ENCODE results near the gene MTG2.

The MTG2 gene

DNA sequence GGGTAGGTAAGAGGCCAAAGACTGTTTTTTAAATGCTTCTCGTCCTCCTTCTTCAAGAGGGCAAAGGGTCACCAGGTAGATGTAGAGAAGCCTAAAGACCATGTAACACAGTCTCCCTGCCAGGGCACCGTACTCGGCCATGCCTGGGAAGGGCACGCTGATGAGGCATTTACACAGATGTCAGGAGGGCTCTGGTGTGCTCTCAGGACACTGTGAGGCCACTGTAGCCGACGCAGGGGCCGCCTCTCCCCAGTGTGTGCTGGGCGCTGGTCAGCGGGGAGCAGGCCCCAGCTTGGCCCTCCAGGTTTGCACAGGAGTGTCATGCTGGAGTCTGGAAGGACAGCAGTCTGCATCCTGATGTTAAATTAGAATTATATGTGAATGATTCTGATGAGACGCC is 7.1 kb upstream of the MTG2 start:
- no peaks in the 10 kb centered on the region for H3K79me2 ChIP-seq (ENCODE audit: control insufficient read depth, insufficient read depth, low read length, poor library complexity)
- no peak overlapping the region for H3K23ac ChIP-seq (ENCODE audit: low read length)
- no peak overlapping the region for H2AFZ ChIP-seq (ENCODE audit: insufficient read depth, low read length, poor library complexity)
- H2BK120ac ChIP-seq (ENCODE audit: insufficient read depth, low read length, poor library complexity): no peak overlapping the region
- no peak overlapping the region for H3K4me3 ChIP-seq (ENCODE audit: low read depth, low read length)
- no peak overlapping the region for H3K4me2 ChIP-seq (ENCODE audit: low read length)
- H2AK5ac ChIP-seq (ENCODE audit: low read length): no peak overlapping the region
- peaks cover 54 to 59% of the 10 kb centered on the region in 2 experiments for H3K36me3 ChIP-seq (ENCODE audit: control insufficient read depth in 1 of 2, insufficient read depth in 2 of 2, low read length in 2 of 2)
- no CpG with 5 or more reads among the region's 10 CpGs for WGBS (ENCODE audit: extremely low coverage, insufficient coverage, insufficient read length)
- DNase-seq: no peak
- no peak overlapping the region for H3K27ac ChIP-seq (ENCODE audit: low read depth, low read length)
- no peak overlapping the region for H2BK12ac ChIP-seq (ENCODE audit: low read length)
- H3K4ac ChIP-seq (ENCODE audit: low read depth, low read length): no peak overlapping the region
- H4K12ac ChIP-seq (ENCODE audit: low read depth, low read length): no peak overlapping the region
- peaks cover 1% of the 10 kb centered on the region for H3K9me3 ChIP-seq (ENCODE audit: insufficient read depth, low read depth, low read length)
- H3K79me1 ChIP-seq (ENCODE audit: low read length): no peaks in the 10 kb centered on the region
- H4K8ac ChIP-seq (ENCODE audit: low read depth, low read length): no peak overlapping the region
- no peak overlapping the region for H2BK5ac ChIP-seq (ENCODE audit: low read depth, low read length, poor library complexity)
- no peak overlapping the region for H4K91ac ChIP-seq (ENCODE audit: low read depth, low read length)
- H3K9ac ChIP-seq (ENCODE audit: low read length): no peak overlapping the region
- no peak overlapping the region for H3K18ac ChIP-seq (ENCODE audit: low read length)
- H3K14ac ChIP-seq (ENCODE audit: low read length): no peak overlapping the region
- no peaks in the 10 kb centered on the region for H3K27me3 ChIP-seq (ENCODE audit: insufficient read depth, low read length)
- H3K4me1 ChIP-seq (ENCODE audit: control insufficient read depth in 1 of 2, insufficient read depth in 2 of 2, low read length in 2 of 2): no peaks in the 10 kb centered on the region

DNA sequence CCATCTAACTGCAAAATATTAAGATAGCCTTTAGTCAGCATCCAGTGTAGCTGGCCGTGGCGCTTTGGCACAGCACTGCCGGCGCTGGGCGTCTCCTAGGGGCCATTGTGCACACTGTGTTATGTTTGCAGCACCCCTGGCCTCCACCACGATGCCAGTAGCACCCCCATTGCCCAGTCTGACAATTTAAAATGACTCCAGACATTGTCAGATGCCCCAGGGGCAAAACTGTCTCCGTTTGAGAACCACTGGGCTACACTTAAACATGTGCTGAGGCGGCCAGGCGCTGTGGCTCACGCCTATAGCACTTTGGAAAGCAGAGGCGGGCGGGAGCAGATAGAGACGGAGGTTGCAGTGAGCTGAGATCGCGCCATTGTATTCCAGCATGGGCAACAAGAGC is 6.0 kb upstream of the MTG2 start:
- no peak overlapping the region for H4K12ac ChIP-seq (ENCODE audit: low read depth, low read length)
- no peak overlapping the region for H2BK5ac ChIP-seq (ENCODE audit: low read depth, low read length, poor library complexity)
- H3K4ac ChIP-seq (ENCODE audit: low read depth, low read length): no peak overlapping the region
- no peak overlapping the region for H2BK12ac ChIP-seq (ENCODE audit: low read length)
- no peak overlapping the region for H3K4me2 ChIP-seq (ENCODE audit: low read length)
- H2BK120ac ChIP-seq (ENCODE audit: insufficient read depth, low read length, poor library complexity): no peak overlapping the region
- H3K27me3 ChIP-seq (ENCODE audit: insufficient read depth, low read length): no peaks in the 10 kb centered on the region
- no peak overlapping the region for H2AFZ ChIP-seq (ENCODE audit: insufficient read depth, low read length, poor library complexity)
- peaks cover 54 to 59% of the 10 kb centered on the region in 2 experiments for H3K36me3 ChIP-seq (ENCODE audit: control insufficient read depth in 1 of 2, insufficient read depth in 2 of 2, low read length in 2 of 2)
- H3K4me3 ChIP-seq (ENCODE audit: low read depth, low read length): no peak overlapping the region
- H3K23ac ChIP-seq (ENCODE audit: low read length): no peak overlapping the region
- WGBS (ENCODE audit: extremely low coverage, insufficient coverage, insufficient read length): no CpG with 5 or more reads among the region's 15 CpGs
- H3K4me1 ChIP-seq (ENCODE audit: control insufficient read depth in 1 of 2, insufficient read depth in 2 of 2, low read length in 2 of 2): no peaks in the 10 kb centered on the region
- no peak overlapping the region for H4K8ac ChIP-seq (ENCODE audit: low read depth, low read length)
- H4K91ac ChIP-seq (ENCODE audit: low read depth, low read length): no peak overlapping the region
- no peak overlapping the region for H3K14ac ChIP-seq (ENCODE audit: low read length)
- no peak overlapping the region for H3K9ac ChIP-seq (ENCODE audit: low read length)
- H3K27ac ChIP-seq (ENCODE audit: low read depth, low read length): no peak overlapping the region
- no peak overlapping the region for H3K18ac ChIP-seq (ENCODE audit: low read length)
- H3K79me1 ChIP-seq (ENCODE audit: low read length): no peaks in the 10 kb centered on the region
- H3K9me3 ChIP-seq (ENCODE audit: insufficient read depth, low read depth, low read length): peaks cover 1% of the 10 kb centered on the region
- H2AK5ac ChIP-seq (ENCODE audit: low read length): no peak overlapping the region
- no peak for DNase-seq
- H3K79me2 ChIP-seq (ENCODE audit: control insufficient read depth, insufficient read depth, low read length, poor library complexity): no peaks in the 10 kb centered on the region

DNA sequence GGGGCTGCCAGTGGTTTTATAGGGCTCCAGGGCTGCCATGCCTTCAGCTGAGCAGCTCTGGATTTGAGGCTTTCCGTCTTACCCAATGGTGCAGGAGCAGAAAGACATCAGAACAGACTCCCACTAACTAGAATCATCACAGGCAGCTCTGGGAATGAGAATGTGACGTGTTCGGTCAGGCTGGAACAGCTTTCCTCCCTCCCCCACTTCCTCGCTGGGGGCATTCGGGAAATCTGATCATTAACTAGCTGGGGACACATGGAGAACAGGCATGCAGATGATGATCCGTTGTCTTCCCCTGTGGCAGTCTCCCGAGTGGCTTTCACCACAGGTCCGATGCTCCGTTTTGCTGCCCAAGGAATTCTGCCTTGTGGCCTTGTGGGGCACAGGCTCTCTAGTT is 5.5 kb upstream of the MTG2 start:
- H3K18ac ChIP-seq (ENCODE audit: low read length): no peak overlapping the region
- no peak overlapping the region for H3K4me3 ChIP-seq (ENCODE audit: low read depth, low read length)
- H2BK12ac ChIP-seq (ENCODE audit: low read length): no peak overlapping the region
- H3K9me3 ChIP-seq (ENCODE audit: insufficient read depth, low read depth, low read length): peaks cover 1% of the 10 kb centered on the region
- peaks cover 54 to 59% of the 10 kb centered on the region in 2 experiments for H3K36me3 ChIP-seq (ENCODE audit: control insufficient read depth in 1 of 2, insufficient read depth in 2 of 2, low read length in 2 of 2)
- H4K8ac ChIP-seq (ENCODE audit: low read depth, low read length): no peak overlapping the region
- no peak overlapping the region for H2BK120ac ChIP-seq (ENCODE audit: insufficient read depth, low read length, poor library complexity)
- no peak overlapping the region for H2BK5ac ChIP-seq (ENCODE audit: low read depth, low read length, poor library complexity)
- H3K4ac ChIP-seq (ENCODE audit: low read depth, low read length): no peak overlapping the region
- no peaks in the 10 kb centered on the region for H3K79me2 ChIP-seq (ENCODE audit: control insufficient read depth, insufficient read depth, low read length, poor library complexity)
- no peak overlapping the region for H3K14ac ChIP-seq (ENCODE audit: low read length)
- H2AFZ ChIP-seq (ENCODE audit: insufficient read depth, low read length, poor library complexity): no peak overlapping the region
- no peak overlapping the region for H4K12ac ChIP-seq (ENCODE audit: low read depth, low read length)
- DNase-seq: no peak
- no peaks in the 10 kb centered on the region for H3K79me1 ChIP-seq (ENCODE audit: low read length)
- no CpG with 5 or more reads among the region's 9 CpGs for WGBS (ENCODE audit: extremely low coverage, insufficient coverage, insufficient read length)
- no peak overlapping the region for H2AK5ac ChIP-seq (ENCODE audit: low read length)
- no peaks in the 10 kb centered on the region for H3K27me3 ChIP-seq (ENCODE audit: insufficient read depth, low read length)
- no peaks in the 10 kb centered on the region for H3K4me1 ChIP-seq (ENCODE audit: control insufficient read depth in 1 of 2, insufficient read depth in 2 of 2, low read length in 2 of 2)
- H4K91ac ChIP-seq (ENCODE audit: low read depth, low read length): no peak overlapping the region
- H3K9ac ChIP-seq (ENCODE audit: low read length): no peak overlapping the region
- no peak overlapping the region for H3K27ac ChIP-seq (ENCODE audit: low read depth, low read length)
- no peak overlapping the region for H3K23ac ChIP-seq (ENCODE audit: low read length)
- H3K4me2 ChIP-seq (ENCODE audit: low read length): no peak overlapping the region

DNA sequence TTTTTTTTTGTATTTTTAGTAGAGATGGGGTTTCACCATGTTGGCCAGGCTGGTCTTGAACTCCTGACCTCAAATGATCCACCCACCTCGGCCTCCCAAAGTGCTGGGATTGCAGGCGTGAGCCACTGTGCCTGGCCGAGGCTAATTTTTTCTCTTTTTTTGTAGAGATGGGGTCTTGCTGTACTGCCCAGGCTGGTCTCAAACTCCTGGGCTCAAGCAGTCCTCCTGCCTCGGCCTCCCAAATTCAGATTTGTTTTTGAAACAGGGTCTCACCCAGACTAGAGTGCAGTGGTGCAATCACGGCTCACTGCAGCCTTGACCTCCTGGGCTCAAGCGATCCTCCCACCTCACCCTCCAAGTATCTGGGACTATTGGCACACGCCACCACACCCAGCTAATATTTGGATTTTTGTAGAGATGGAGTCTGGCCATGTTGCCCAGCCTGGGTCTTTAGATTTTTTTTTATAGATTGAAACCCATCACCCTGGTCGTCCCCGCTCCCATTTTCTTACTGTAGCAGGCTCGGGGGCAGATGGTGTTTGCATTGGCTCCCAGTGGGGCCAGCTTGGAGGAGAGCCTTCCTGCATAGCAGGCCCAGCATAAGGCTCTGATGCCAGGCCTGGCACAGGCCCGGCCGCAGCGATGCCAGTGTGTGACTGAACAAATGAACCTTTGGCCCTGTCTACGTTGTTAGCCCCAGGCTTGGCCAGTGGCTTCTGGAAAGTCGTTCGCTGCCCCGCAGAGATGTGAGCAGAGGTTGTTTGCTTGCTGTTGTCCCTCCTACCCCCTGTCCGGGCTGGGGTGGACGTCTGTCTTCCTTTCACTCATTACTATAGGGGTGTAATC is 4.3 kb upstream of the MTG2 start:
- Histone ChIP-seq H2AK5ac (ENCODE audit: low read length) (no peak overlapping the region), H3K79me1 (ENCODE audit: low read length) (peaks cover 6% of the 10 kb centered on the region), H2AFZ (ENCODE audit: insufficient read depth, low read length, poor library complexity) (no peak overlapping the region), H3K27me3 (ENCODE audit: insufficient read depth, low read length) (no peaks in the 10 kb centered on the region), H3K4me1 (ENCODE audit: control insufficient read depth in 1 of 2, insufficient read depth in 2 of 2, low read length in 2 of 2) (peaks cover 0 to 2% of the 10 kb centered on the region in 2 experiments), H3K4me2 (ENCODE audit: low read length) (no peak overlapping the region), H3K14ac (ENCODE audit: low read length) (no peak overlapping the region), H4K8ac (ENCODE audit: low read depth, low read length) (no peak overlapping the region), H3K18ac (ENCODE audit: low read length) (no peak overlapping the region), H4K91ac (ENCODE audit: low read depth, low read length) (no peak overlapping the region), H2BK120ac (ENCODE audit: insufficient read depth, low read length, poor library complexity) (no peak overlapping the region), H4K12ac (ENCODE audit: low read depth, low read length) (no peak overlapping the region), H3K27ac (ENCODE audit: low read depth, low read length) (no peak overlapping the region), H3K23ac (ENCODE audit: low read length) (no peak overlapping the region), H2BK12ac (ENCODE audit: low read length) (no peak overlapping the region), H3K4ac (ENCODE audit: low read depth, low read length) (no peak overlapping the region), H3K4me3 (ENCODE audit: low read depth, low read length) (no peak overlapping the region), H3K36me3 (ENCODE audit: control insufficient read depth in 1 of 2, insufficient read depth in 2 of 2, low read length in 2 of 2) (peaks cover 46 to 51% of the 10 kb centered on the region in 2 experiments), H2BK5ac (ENCODE audit: low read depth, low read length, poor library complexity) (no peak overlapping the region), H3K79me2 (ENCODE audit: control insufficient read depth, insufficient read depth, low read length, poor library complexity) (peaks cover 7% of the 10 kb centered on the region), H3K9ac (ENCODE audit: low read length) (no peak overlapping the region), H3K9me3 (ENCODE audit: insufficient read depth, low read depth, low read length) (peaks cover 1% of the 10 kb centered on the region)
- DNase-seq: no peak
- WGBS (ENCODE audit: extremely low coverage, insufficient coverage, insufficient read length): no CpG with 5 or more reads among the region's 19 CpGs

Measured in trophoblast cell (in vitro differentiated cells and primary cell).